UCSD-AML1 (cell line): Measurements from ENCODE around the gene LIN37.

ENCODE experiments used
- DNase-seq: peaks from one replicate; lab custom pipeline; 2025; ENCODE audit not compliant: unreplicated experiment; lab: John Stamatoyannopoulos, UW

LIN37 gene

DNA sequence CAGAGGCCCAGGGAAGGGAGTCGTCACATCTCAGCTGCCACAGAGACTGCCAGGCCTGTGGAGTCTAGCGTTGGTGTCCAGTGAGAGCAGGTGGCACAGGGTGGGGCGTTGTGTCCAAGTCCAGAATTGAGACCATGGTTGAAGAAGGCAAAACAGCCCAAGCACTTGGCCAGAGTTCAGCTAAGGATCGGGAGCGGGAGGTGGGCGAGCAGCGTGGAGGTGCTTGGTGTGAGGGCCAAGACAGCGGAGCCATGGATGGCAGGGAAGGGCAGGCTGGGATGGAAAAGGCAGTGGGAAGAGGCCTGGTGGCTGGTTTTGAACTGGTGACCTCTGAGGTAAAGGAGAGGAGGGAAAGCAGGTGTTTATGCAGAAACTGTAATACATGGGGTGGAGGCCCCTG lies 14.1 kb upstream of the LIN37 start:
- no peak for DNase-seq

DNA sequence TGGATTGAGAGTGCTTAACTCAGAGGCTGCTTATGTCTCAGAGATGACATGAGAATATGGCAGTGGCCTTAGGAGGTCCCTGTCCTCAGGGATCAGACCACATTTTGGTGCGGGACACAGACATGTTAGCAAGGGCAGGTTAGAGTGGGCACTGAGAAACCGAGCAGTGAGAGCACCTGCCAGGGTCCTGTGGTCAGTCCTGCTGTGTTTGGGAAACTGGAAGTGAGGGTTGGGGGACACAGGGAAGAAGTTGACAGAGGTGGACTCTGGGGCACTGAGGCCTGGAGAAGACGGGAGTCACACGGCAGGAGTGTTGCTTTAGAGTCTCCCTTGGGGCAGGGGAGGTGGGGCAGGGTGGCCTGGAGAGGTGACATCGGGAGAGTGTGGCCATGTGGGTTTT lies 13.5 kb upstream of the LIN37 start:
- DNase-seq = no peak

DNA sequence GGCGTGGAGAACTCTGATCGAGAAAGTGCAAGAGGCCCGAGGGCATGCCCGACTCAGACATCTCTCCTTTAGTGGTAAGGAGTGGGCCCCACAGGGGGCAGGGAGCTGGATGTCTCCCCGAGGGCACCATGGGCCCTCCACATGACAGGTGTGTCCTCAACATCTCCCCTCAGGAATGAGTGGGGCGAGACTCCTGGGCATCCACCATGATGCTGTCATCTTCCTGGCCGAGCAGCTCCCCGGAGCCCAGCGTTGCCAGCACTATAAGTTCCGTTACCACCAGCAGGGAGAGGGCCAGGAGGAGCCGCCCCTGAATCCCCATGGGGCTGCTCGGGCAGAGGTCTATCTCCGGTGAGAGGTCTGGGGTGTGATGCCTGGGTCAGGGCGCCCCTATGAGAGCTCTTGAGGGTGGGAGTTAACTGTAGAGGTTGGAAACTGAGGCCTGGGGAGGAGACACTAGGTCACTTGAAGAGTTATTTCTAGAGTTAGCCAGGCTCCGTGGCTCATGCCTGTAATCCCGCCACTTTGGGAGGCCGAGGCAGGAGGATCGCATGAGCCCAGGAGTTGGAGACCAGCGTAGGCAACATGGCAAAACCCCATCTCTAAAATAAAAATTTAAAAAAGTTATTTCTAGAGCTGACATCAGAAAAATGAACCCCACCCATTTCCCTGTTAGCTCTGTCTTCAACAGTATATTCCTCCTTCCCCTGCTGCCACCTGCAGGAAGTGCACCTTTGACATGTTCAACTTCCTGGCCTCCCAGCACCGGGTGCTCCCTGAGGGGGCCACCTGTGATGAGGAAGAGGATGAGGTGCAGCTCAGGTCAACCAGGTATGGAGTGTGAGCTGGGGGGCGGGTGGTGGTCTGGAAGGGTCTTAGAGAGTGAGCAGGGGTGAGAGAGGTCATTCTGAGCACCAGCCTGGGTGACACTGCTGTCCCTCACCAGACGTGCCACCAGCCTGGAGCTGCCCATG lies 11.2 kb upstream of the LIN37 start:
- DNase-seq = no peak

DNA sequence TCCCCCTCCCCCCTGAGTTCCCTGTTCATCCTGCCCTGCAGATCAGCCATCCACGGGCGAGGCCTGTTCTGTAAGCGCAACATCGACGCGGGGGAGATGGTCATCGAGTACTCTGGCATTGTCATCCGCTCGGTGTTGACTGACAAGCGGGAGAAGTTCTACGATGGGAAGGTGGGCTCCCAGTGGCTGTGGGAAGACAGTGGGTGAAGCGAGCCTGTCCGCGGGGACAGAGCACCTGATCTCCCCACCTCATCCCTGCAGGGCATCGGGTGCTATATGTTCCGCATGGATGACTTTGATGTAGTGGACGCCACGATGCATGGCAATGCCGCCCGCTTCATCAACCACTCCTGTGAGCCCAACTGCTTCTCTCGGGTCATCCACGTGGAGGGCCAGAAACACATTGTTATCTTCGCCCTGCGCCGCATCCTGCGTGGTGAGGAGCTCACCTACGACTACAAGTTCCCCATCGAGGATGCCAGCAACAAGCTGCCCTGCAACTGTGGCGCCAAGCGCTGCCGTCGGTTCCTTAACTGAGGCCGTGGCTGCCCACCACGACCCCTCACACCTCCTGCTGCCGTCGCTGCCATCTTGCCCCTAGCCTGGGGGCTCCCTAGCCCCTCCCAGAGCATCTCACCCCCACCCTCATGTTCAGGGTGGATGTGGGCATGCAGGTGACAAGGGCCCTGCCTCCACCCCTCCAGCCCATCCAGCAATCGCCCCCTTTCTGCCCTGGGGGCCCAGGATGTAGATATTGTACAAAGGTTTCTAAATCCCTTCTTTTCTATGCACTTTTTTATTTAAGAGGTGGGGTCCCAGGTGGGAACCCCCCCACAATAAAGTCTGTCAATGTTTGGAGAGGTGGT lies 10.1 kb upstream of the LIN37 start:
- DNase-seq = no peak

DNA sequence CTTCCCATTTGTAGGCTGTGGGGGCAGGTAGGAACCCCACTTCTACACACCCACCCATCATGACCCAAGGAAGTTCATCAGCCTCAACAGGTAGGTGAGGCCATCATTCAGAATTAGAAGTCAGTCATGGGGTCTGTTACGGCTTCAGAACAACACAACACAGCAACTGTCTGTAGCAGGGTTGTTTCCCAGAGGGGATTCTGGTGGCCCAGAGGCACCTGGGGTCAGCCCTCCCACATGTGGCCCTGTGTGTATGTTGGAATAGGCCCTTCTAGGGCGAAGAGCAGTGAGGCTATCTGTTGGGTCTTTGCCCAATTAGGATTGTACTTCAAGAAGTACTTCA lies 9.5 kb upstream of the LIN37 start:
- no peak for DNase-seq

DNA sequence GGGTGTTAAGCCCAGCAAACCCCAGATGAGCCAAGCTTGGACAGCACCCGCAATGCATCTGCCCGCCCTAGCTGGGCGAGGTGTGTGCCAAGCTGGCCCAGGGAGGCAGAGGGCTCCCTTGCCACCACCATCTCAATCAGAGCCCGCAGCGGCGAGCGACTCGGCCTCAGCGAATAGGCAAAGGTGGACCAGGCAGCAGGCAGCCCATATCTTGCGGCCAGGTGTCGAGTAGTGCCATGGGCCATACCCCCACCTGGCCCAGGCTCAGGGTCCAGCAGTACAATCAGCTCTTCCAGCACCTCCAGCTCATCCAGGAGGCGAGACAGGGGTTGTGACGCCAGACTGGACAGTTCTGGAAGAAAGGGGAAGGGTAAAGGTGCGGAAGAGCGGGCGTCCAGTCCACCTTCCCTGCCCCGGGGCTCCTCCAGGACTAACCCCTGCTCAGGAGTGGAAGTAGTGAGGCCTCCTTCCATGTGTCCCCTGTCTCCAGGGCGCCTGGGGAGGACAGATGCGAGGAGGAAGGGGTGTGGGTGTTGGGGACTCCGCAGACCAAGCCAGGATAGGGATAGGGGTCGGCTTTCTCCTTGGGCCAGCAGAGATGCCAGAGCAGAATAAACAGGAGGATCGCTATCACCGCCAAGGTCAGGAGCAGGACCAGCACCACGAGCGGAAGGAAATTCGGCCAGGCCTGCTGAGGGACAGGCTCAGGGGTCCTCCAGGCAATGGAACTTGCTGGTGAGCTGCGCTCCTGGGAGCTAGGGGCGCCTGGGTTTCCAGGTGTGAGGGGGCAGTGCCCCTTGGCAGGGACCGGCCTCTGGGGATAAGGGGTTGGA lies 8.9 kb upstream of the LIN37 start:
- DNase-seq = no peak

DNA sequence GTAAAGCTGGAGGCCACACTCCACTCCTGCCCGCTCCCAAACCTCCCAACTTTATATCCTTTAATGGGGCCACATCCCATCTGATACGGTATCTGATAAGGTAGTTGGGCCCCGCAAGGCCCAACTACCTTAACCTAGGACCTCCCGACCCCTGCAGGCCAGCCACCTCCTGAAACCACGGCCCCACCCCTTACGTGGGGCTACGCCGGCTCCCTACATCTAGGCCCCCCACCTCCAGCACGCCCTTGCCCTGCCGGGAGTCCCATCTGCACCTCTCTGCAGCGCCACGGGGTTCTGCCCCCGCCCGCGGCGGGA lies 8.3 kb upstream of the LIN37 start:
- DNase-seq = no peak

DNA sequence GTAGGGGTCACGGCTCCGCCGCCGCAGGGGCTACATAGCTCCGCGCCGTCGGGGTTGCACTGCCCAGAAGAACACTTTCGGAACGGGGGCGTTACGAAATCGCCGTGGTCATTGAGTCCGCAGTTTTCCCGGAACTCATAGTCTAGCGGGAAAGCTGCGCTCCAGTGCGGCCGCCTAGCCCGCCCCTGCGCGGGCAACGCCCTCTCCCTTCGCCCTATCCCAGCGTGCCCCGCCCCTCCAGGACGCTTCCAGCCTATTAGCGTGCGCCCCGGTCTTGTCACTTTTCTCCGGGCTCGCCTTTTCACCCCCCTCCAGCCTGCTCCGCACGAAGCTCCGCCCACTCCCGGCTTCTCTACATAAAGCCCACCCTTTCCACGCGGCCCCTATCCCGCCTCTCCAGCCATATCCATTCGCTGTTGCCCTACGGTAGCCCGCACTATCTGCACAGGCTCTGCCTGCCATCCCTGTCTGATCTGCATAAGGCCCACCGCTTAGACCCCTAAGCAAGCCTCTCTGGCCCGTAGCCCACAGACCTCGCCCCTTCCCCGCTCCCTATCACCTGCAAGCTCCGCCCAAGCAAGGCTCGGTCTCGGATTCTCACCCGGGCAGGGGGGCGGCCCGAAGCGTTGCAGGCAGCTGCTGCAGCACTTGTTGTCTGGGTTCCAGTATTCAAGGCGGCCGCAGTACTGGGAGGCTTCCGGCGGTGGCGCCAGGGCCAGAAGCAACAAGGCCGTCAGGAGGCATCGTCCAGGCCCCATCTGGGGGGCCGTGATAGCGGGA lies 7.8 kb upstream of the LIN37 start:
- peak; percentile 96 for DNase-seq

DNA sequence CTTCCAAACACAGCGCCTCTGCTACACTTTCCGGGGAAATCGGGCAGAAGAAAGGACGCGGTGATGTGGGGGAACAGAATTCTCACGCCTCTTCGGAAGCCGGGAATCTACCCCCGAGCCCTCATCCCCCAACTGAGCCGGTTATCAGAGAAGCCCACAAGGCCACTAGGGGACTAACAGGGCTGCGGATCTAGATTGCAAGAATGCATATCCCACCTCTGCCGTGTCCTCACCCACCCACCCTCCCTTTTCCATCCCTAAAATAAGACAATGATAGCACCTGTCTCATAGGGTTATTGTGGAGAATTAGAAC lies 7.2 kb upstream of the LIN37 start:
- DNase-seq = no peak

DNA sequence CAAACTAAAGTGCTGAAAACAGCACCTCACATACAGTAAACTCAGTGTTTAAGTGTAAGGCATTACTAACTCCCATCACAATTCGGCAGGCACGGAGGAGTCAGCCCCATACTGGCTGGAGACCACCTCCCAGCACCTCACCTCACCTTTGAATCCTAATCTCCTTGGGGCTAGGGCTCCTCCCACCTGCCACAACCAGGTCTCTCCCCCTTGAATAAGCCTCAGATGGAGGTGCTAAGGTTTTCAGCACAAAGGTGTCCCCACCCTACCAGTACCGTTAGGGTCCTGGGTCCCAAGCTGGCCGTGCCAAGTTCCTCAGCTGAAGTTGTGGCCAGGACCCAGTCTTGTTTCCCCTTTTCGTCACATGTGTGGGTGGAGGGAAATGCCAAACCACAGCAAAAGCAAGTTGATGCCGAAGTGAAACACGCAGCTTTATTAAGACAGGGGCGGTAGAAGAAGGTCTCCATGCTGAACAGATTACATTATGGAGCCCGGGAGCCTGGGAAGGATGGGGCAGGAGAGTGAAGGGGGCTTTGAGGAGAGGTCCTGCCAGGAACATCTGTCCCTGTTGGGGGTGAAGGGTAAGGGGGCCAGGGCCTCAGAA lies 6.2 kb upstream of the LIN37 start, which contains the start of gene IGFLR1:
TSS of gene IGFLR1 (minus strand) at position 332 of the 604 bp plus-strand sequence. CDS start 1,272 bp downstream, outside the sequence.
- DNase-seq = peak; percentile 48

DNA sequence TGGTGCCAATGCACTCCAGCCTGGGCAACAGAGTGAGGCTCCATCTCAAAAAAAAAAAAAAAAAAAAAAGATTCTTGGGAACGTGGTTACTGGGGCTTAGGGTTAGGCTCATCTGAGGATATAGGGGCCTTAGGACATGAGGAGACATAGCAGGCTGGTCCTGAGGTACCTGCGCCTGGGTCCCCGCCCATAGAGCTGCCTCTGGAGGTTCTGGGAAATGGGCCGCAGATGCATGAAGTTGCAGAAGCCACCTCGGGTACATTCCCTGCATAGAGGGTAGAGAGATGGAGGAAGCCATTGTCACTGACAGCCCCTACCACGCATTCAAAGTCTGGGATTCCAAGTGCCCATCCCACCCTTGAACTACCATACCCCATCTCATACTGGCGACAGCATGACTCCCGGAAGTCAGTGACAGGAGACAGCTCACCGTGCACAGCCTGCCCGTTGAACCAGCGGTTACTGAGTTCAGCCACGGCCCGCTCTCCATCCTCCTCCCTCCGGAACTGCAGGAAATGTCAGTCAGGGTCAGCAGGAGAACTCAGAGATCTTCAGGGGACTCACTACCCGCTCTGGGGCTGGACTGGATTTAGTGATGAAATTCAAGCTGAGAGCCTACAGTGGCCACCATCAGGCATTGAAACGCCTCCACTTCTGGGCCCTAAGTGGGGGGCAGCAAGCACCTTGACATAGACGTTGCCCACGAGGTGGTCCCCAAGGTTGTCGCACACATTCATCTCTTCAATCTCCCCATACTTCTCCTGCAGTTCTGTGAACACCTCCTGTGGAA lies 4.5 kb upstream of the LIN37 start:
- no peak for DNase-seq

DNA sequence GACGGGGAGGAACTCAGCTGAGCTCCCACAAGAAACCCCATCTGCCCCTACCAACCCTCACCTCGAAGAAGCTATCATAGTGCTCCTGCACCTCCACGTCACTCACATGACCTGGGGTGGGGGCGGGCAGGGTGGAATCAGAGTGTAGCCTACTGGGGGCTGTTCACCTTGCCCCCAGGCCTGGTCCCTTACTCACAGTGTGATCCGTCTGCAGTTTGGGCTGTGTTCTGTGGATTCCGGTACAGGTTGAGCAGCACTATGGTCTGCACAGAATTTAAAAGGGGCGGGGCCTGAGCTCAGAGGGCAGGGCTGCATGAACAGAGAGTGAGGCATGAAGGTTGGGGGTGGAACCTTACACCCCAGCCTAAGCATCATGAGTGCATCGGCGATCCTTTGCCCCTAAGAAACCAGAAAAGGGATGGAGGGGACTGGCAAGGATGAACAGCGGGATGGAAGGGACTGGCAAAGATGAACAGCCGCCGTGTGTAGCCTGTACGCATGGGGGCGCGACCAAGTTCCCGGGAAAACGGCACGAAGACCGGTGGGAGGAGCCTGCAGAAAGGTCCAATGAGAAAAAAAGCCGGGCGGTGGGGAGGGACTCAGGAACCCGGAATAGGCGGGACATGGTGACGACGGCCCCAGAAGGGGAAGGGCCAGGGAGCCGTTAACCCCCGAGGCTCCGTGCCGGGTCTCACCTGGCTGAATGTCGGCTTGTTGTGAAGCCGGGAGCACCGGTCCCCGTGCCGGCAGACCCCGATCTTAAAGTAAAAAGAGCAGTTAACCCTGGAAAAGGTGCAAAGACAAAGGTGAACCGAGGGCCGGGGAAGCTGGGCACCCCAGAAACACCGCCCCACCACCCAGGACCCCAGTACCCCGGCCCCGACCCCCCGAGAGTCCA lies 3.7 kb upstream of the LIN37 start:
- peak; percentile 93 for DNase-seq

DNA sequence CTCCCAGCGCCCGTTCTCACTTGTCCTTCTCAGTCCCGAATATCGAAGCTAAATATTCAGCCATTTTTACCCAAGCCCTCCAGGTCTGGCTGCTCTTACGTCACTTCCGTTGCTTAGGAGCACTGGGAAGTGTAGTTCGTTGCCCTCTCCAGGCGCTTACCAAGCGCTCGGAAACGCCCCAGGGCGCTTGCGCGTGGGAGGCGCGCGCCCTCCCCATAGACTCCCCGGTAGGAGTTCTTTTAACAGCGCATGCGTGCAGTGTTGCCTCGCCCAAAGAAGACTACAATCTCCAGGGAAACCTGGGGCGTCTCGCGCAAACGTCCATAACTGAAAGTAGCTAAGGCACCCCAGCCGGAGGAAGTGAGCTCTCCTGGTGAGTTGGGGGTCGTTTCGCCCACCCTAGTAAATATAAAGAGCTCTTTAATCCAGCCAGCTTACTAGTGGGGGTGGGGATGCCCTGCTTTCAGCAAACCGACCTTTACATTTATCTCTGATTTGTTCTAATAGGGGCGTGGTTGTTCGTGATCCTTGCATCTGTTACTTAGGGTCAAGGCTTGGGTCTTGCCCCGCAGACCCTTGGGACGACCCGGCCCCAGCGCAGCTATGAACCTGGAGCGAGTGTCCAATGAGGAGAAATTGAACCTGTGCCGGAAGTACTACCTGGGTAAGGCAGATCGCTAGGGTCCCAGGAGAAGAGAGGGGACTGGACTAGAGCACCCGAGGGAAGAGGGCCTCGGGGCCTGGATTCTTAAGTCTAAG lies 2.9 kb upstream of the LIN37 start, which contains the start of the genes PSENEN and U2AF1L4:
TSS of gene PSENEN (plus strand) at position 324 of the 759 bp plus-strand sequence. CDS start at position 604, 280 bp downstream.
TSS of gene U2AF1L4 (minus strand) at position 91 of the 759 bp plus-strand sequence. CDS start at position 64, 27 bp downstream.
- peak; percentile 99 for DNase-seq

DNA sequence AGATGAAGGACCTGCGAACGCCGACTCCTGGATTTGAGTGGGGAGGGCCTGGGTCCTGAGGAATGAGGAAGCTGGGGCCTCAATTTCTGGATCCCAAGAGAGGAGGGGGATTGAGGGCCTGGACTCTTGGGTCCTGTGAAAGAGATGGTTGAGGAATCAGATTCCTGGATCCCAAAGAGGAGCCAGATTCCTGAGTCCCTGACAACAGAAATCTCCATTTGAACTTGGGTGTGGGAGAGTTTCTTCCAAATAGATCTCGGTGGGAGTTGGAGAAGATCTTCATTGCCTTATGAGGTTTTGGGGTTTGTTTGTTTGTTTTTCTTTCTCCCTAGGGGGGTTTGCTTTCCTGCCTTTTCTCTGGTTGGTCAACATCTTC lies 2.3 kb upstream of the LIN37 start:
- no peak for DNase-seq

DNA sequence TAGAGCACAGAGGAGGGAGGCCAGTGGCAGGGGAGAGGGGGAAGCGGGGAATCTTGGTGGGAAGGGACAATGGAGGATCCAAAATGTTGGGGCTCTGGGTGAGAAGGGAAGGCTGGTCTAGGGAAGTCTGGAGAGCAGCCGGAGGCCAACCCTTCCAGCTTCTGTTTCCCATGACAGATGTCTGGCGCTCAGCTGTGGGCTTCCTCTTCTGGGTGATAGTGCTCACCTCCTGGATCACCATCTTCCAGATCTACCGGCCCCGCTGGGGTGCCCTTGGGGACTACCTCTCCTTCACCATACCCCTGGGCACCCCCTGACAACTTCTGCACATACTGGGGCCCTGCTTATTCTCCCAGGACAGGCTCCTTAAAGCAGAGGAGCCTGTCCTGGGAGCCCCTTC lies 1.8 kb upstream of the LIN37 start:
- DNase-seq = no peak

DNA sequence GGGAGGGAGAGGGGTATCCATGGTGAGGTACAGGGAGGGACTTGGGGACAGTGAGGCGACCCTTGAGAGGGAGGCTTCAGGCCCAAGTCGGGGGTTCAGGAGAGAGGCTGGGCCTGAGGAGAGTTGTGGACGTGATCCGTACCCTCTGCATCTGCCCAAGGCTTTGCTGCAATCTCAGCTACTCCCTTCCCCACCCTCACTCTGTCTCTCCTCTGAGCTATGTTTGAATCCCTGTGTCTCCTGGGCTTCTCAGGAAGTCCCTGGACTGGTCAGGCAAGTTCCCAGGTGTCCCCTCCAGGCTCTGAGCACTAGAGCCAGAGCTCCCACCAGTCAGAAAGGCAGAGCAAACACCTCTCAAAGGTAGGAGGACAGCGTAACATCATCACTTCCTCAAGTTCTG lies 1.8 kb downstream of the LIN37 start:
- no peak for DNase-seq
